NAMALWA (cell line): ENCODE data around the gene USP13.

Source experiments
- DNase-seq: peaks from one replicate; pipeline ENCODE4 v3.0.0-alpha.2; 2015; ENCODE audit warnings: low spot score

The USP13 gene

GRCh38 chr3:179701176-179701827, 48.5 kb downstream of the USP13 start:
- no peak for DNase-seq

- no peak for DNase-seq
These were observed 49.6 kb downstream of the USP13 start for GRCh38 chr3:179702271-179702947.

GRCh38 chr3:179703816-179704215, 51.0 kb downstream of the USP13 start:
- DNase-seq, result no peak

GRCh38 chr3:179706233-179706632, 53.4 kb downstream of the USP13 start:
- DNase-seq, result no peak

- no peak for DNase-seq
These were observed 57.2 kb downstream of the USP13 start for GRCh38 chr3:179710079-179710478.

- no peak for DNase-seq
These were observed 60.8 kb downstream of the USP13 start for GRCh38 chr3:179713643-179714090.

GRCh38 chr3:179715582-179715981, 62.7 kb downstream of the USP13 start:
- DNase-seq, result no peak

GRCh38 chr3:179716226-179716625, 63.4 kb downstream of the USP13 start:
- DNase-seq, result no peak

GRCh38 chr3:179716811-179717210, 64.0 kb downstream of the USP13 start:
- no peak for DNase-seq

GRCh38 chr3:179717219-179717618, 64.4 kb downstream of the USP13 start:
- no peak for DNase-seq

GRCh38 chr3:179719048-179719734, 66.4 kb downstream of the USP13 start:
- DNase-seq, result no peak

- DNase-seq, result no peak
These were observed 67.4 kb downstream of the USP13 start for GRCh38 chr3:179720196-179720595.

- DNase-seq, result no peak
These were observed 70.8 kb downstream of the USP13 start for GRCh38 chr3:179723617-179724016.

- DNase-seq, result no peak
These were observed 73.3 kb downstream of the USP13 start for GRCh38 chr3:179726075-179726699.

GRCh38 chr3:179729086-179729485, 76.2 kb downstream of the USP13 start:
- DNase-seq, result no peak

- DNase-seq, result no peak
These were observed 77.1 kb downstream of the USP13 start for GRCh38 chr3:179729981-179730380.

- no peak for DNase-seq
These were observed 77.7 kb downstream of the USP13 start for GRCh38 chr3:179730506-179730905.

- DNase-seq, result no peak
These were observed 78.7 kb downstream of the USP13 start for GRCh38 chr3:179731544-179731943.

- no peak for DNase-seq
These were observed 80.0 kb downstream of the USP13 start for GRCh38 chr3:179732661-179733348.

GRCh38 chr3:179733797-179734196, 81.0 kb downstream of the USP13 start:
- no peak for DNase-seq

- DNase-seq, result no peak
These were observed 81.8 kb downstream of the USP13 start for GRCh38 chr3:179734497-179735281.
